Cardiac muscle cell (in vitro differentiated cells and primary cell): ENCODE data around the gene ZFR. TPM values are rescaled to one million over a fixed set of nuclear protein-coding genes. Genes with fewer than 3 reads are reported as not detected.
"Not testable (repeated sequence)": the region's sequence is repeated elsewhere in the genome, so short reads cannot be mapped to it uniquely, and the experiment has no call there.

Source experiments
- DNase-seq, 2 donors: peaks; one replicate each; pipeline versions ENCODE4 v3.0.0 to v3.0.0-alpha.2; 2010 to 2017; ENCODE audit warnings: low read depth in 1 of 2, low spot score in 1 of 2
- H3K27ac ChIP-seq: fragments of 200-600 bp; sonication (generic); 2 replicates; pipeline ENCODE4 v1.5.1; 2016
- H3K27me3 ChIP-seq: fragments of 200-600 bp; sonication (generic); 2 replicates; pipeline ENCODE4 v1.6.0; 2016; ENCODE audit warnings: control low read depth
- H3K36me3 ChIP-seq: fragments of 200-600 bp; sonication (generic); 2 replicates; pipeline ENCODE4 v1.5.1; 2016; ENCODE audit warnings: control low read depth
- H3K4me1 ChIP-seq: fragments of 200-600 bp; sonication (generic); 2 replicates; pipeline ENCODE4 v1.8.1; 2017; ENCODE audit warnings: low read depth, mild to moderate bottlenecking, mixed run types
- H3K4me3 ChIP-seq: fragments of 200-600 bp; sonication (generic); 2 replicates; pipeline ENCODE4 v1.5.1; 2016; ENCODE audit warnings: mild to moderate bottlenecking
- H3K9me3 ChIP-seq: fragments of 200-600 bp; sonication (generic); 2 replicates; pipeline ENCODE4 v1.5.1; 2017; ENCODE audit warnings: low read depth, mild to moderate bottlenecking, control low read depth
- CTCF ChIP-seq: IDR thresholded peaks from 2 replicates; pipeline ENCODE4 v1.5.1; 2012; ENCODE audit warnings: low read depth, mild to moderate bottlenecking, low read length
- polyA plus RNA-seq: library from polyadenylated mRNA; unstranded; fragments of >200 nt; fragmentation: Nextera tagmentation; extraction: Ambion mirVana; gene quantifications from 2 replicates; pipeline ENCODE4 v1.2.1, GENCODE V29; 2016
- total RNA-seq: library from RNA; depleted of rRNA; stranded (reverse); fragments of >200 nt; gene quantifications from 2 replicates; pipeline ENCODE4 v1.2.3, GENCODE V29; 2016

Gene ZFR
- total and polyA plus RNA-seq, 2 experiments from 2014 or later: 66.5 to 75.6 TPM

GRCh38 chr5:32434221-32434620 is 10.3 kb downstream of the ZFR start:
- DNase-seq: peak in 1 of 2 donors; percentile 39
- no peak overlapping the region for H3K4me3 ChIP-seq
- H3K9me3 ChIP-seq: no peaks in the 10 kb centered on the region
- no peaks in the 10 kb centered on the region for H3K36me3 ChIP-seq
- H3K27ac ChIP-seq: no peak overlapping the region
- TF ChIP-seq CTCF: no peak
- no peaks in the 10 kb centered on the region for H3K4me1 ChIP-seq
- no peaks in the 10 kb centered on the region for H3K27me3 ChIP-seq

GRCh38 chr5:32432633-32433032 is 11.9 kb downstream of the ZFR start:
- H3K9me3 ChIP-seq: no peaks in the 10 kb centered on the region
- no peaks in the 10 kb centered on the region for H3K4me1 ChIP-seq
- TF ChIP-seq CTCF: no peak
- H3K27ac ChIP-seq: no peak overlapping the region
- no peak overlapping the region for H3K4me3 ChIP-seq
- H3K27me3 ChIP-seq: no peaks in the 10 kb centered on the region
- no peak for DNase-seq
- no peaks in the 10 kb centered on the region for H3K36me3 ChIP-seq

GRCh38 chr5:32430825-32431224 is 13.7 kb downstream of the ZFR start:
- not testable (repeated sequence) for H3K4me1 ChIP-seq, H3K27me3 ChIP-seq, H3K27ac ChIP-seq, H3K9me3 ChIP-seq, H3K36me3 ChIP-seq, DNase-seq, H3K4me3 ChIP-seq

- H3K36me3 ChIP-seq: no peaks in the 10 kb centered on the region
- no peak overlapping the region for H3K4me3 ChIP-seq
- no peak for DNase-seq
- no peaks in the 10 kb centered on the region for H3K27me3 ChIP-seq
- H3K27ac ChIP-seq: no peak overlapping the region
- H3K9me3 ChIP-seq: no peaks in the 10 kb centered on the region
- TF ChIP-seq CTCF: no peak
- H3K4me1 ChIP-seq: no peaks in the 10 kb centered on the region
Observed at GRCh38 chr5:32428426-32428825, 16.1 kb downstream of the ZFR start.

- H3K27me3 ChIP-seq: no peaks in the 10 kb centered on the region
- no peak for TF ChIP-seq CTCF
- no peaks in the 10 kb centered on the region for H3K9me3 ChIP-seq
- H3K4me3 ChIP-seq: no peak overlapping the region
- DNase-seq: no peak
- H3K4me1 ChIP-seq: peaks cover under 1% of the 10 kb centered on the region
- no peak overlapping the region for H3K27ac ChIP-seq
- no peaks in the 10 kb centered on the region for H3K36me3 ChIP-seq
Observed at GRCh38 chr5:32426440-32427151, 17.9 kb downstream of the ZFR start.

- H3K27me3 ChIP-seq: no peaks in the 10 kb centered on the region
- no peak for TF ChIP-seq CTCF
- no peaks in the 10 kb centered on the region for H3K9me3 ChIP-seq
- H3K4me1 ChIP-seq: peaks cover 11% of the 10 kb centered on the region
- DNase-seq: no peak
- H3K4me3 ChIP-seq: no peak overlapping the region
- no peak overlapping the region for H3K27ac ChIP-seq
- peaks cover 7% of the 10 kb centered on the region for H3K36me3 ChIP-seq
Observed at GRCh38 chr5:32422697-32423096, 21.8 kb downstream of the ZFR start.
